Mesothelial cell of epicardium (in vitro differentiated cells): Measurements from ENCODE around the gene HCAR1. TPM values are rescaled to one million over a fixed set of nuclear protein-coding genes. Genes with fewer than 3 reads are reported as not detected.

Experiments
- DNase-seq, 2 experiments: peaks; one replicate each; pipeline ENCODE4 v3.0.0; 2021; ENCODE audit warnings: low spot score in 2 of 2; ENCODE audit not compliant: unreplicated experiment in 2 of 2
- H3K27ac Mint-ChIP-seq: 2 replicates; pipeline ENCODE4 v1.8.0; 2021; ENCODE audit warnings: mixed read lengths
- H3K27me3 Mint-ChIP-seq: 2 replicates; pipeline ENCODE4 v1.8.0; 2021; ENCODE audit warnings: low read depth, mixed read lengths
- H3K36me3 Mint-ChIP-seq: 2 replicates; pipeline ENCODE4 v1.8.0; 2021; ENCODE audit warnings: mixed read lengths
- H3K4me1 Mint-ChIP-seq: 2 replicates; pipeline ENCODE4 v1.8.0; 2021; ENCODE audit warnings: mixed read lengths
- H3K4me3 Mint-ChIP-seq: 2 replicates; pipeline ENCODE4 v1.8.0; 2021; ENCODE audit warnings: mild to moderate bottlenecking, moderate library complexity, mixed read lengths
- H3K9me3 Mint-ChIP-seq: 2 replicates; pipeline ENCODE4 v1.8.0; 2021; ENCODE audit warnings: mixed read lengths
- CTCF ChIP-seq: fragments of 200-600 bp; sonication (generic); IDR thresholded peaks from one replicate; pipeline ENCODE4 v1.5.0; 2021; ENCODE audit warnings: antibody characterized with exemption; ENCODE audit not compliant: unreplicated experiment
- total RNA-seq: library from RNA; stranded (reverse); gene quantifications from 3 replicates; pipeline ENCODE4 v1.2.1, GENCODE V29; 2021

Gene HCAR1
- total RNA-seq, 1 donor from 2014 or later = 1.2 TPM

GRCh38 chr12:122732611-122733010 is 2.0 kb upstream of the HCAR1 start:
- Mint-ChIP-seq H3K27ac (peak overlapping the region; percentile 66), H3K4me3 (no peak overlapping the region), H3K36me3 (no peaks in the 10 kb centered on the region), H3K27me3 (no peaks in the 10 kb centered on the region), H3K4me1 (peaks cover 34% of the 10 kb centered on the region), H3K9me3 (peaks cover 3% of the 10 kb centered on the region)
- no peak for TF ChIP-seq CTCF
- DNase-seq = no peak

GRCh38 chr12:122732170-122732569 is 1.5 kb upstream of the HCAR1 start:
- peaks cover 3% of the 10 kb centered on the region for H3K9me3 Mint-ChIP-seq
- TF ChIP-seq CTCF = no peak
- peaks cover 34% of the 10 kb centered on the region for H3K4me1 Mint-ChIP-seq
- no peaks in the 10 kb centered on the region for H3K36me3 Mint-ChIP-seq
- H3K27me3 Mint-ChIP-seq = no peaks in the 10 kb centered on the region
- DNase-seq = no peak
- no peak overlapping the region for H3K4me3 Mint-ChIP-seq
- H3K27ac Mint-ChIP-seq = peak overlapping the region; percentile 66

- DNase-seq = no peak
- Mint-ChIP-seq H3K4me1 (peaks cover 43% of the 10 kb centered on the region), H3K36me3 (no peaks in the 10 kb centered on the region), H3K27me3 (no peaks in the 10 kb centered on the region), H3K4me3 (no peak overlapping the region), H3K27ac (no peak overlapping the region), H3K9me3 (no peaks in the 10 kb centered on the region)
- TF ChIP-seq CTCF = no peak
These were observed 945 bp downstream of the HCAR1 start for GRCh38 chr12:122729583-122730214.

- no peak for DNase-seq
- Mint-ChIP-seq H3K4me3 (no peak overlapping the region), H3K36me3 (no peaks in the 10 kb centered on the region), H3K9me3 (no peaks in the 10 kb centered on the region), H3K27me3 (no peaks in the 10 kb centered on the region), H3K27ac (peak overlapping the region; percentile 98), H3K4me1 (peaks cover 48% of the 10 kb centered on the region)
- no peak for TF ChIP-seq CTCF
These were observed 4.5 kb downstream of the HCAR1 start for GRCh38 chr12:122726080-122726558.

- no peak for DNase-seq
- Mint-ChIP-seq H3K4me1 (peaks cover 45% of the 10 kb centered on the region), H3K4me3 (no peak overlapping the region), H3K27me3 (no peaks in the 10 kb centered on the region), H3K9me3 (no peaks in the 10 kb centered on the region), H3K36me3 (no peaks in the 10 kb centered on the region), H3K27ac (peak overlapping the region; percentile 98)
- TF ChIP-seq CTCF = no peak
These were observed 5.1 kb downstream of the HCAR1 start for GRCh38 chr12:122725452-122726079.
